Activated T-helper 1 cell treated with anti-CD3 and anti-CD28 coated beads, Interleukin-2, amount 50 U/mL, for 16 hours (primary cell): Measurements from ENCODE around the gene MAGI1.

Experiments
- DNase-seq, 2 donors: peaks; one replicate each; pipeline ENCODE4 v3.0.0-alpha.2; 2020; ENCODE audit warnings: low read depth in 1 of 2, low spot score in 1 of 2

The MAGI1 gene

GRCh38 chr3:66014651-66015050 lies 24.1 kb downstream of the MAGI1 start:
- DNase-seq, result no peak

- no peak for DNase-seq
These were observed 24.7 kb downstream of the MAGI1 start for GRCh38 chr3:66014056-66014455.

- DNase-seq, result no peak
These were observed 26.0 kb downstream of the MAGI1 start for GRCh38 chr3:66012711-66013110.

- no peak for DNase-seq
These were observed 27.7 kb downstream of the MAGI1 start for GRCh38 chr3:66010739-66011655.

- DNase-seq, result no peak
These were observed 28.4 kb downstream of the MAGI1 start for GRCh38 chr3:66010348-66010738.

- no peak for DNase-seq
These were observed 34.5 kb downstream of the MAGI1 start for GRCh38 chr3:66004244-66004643.

- no peak for DNase-seq
These were observed 37.1 kb downstream of the MAGI1 start for GRCh38 chr3:66001626-66002025.

- DNase-seq, result no peak
These were observed 38.2 kb downstream of the MAGI1 start for GRCh38 chr3:66000506-66000905.

- no peak for DNase-seq
These were observed 39.1 kb downstream of the MAGI1 start for GRCh38 chr3:65999606-66000005.

- DNase-seq, result no peak
These were observed 42.1 kb downstream of the MAGI1 start for GRCh38 chr3:65996589-65996988.

- no peak for DNase-seq
These were observed 43.2 kb downstream of the MAGI1 start for GRCh38 chr3:65995515-65995914.

GRCh38 chr3:65995030-65995429 lies 43.7 kb downstream of the MAGI1 start:
- no peak for DNase-seq

GRCh38 chr3:65993134-65993900 lies 45.4 kb downstream of the MAGI1 start:
- no peak for DNase-seq

- no peak for DNase-seq
These were observed 46.6 kb downstream of the MAGI1 start for GRCh38 chr3:65992106-65992505.

GRCh38 chr3:65988411-65989180 lies 50.1 kb downstream of the MAGI1 start:
- DNase-seq, result no peak

GRCh38 chr3:65986285-65986684 lies 52.4 kb downstream of the MAGI1 start:
- no peak for DNase-seq

GRCh38 chr3:65984975-65985374 lies 53.7 kb downstream of the MAGI1 start:
- no peak for DNase-seq

GRCh38 chr3:65983100-65983499 lies 55.6 kb downstream of the MAGI1 start:
- no peak for DNase-seq

- no peak for DNase-seq
These were observed 59.0 kb downstream of the MAGI1 start for GRCh38 chr3:65979731-65980130.

GRCh38 chr3:65979162-65979561 lies 59.6 kb downstream of the MAGI1 start:
- DNase-seq, result no peak

- no peak for DNase-seq
These were observed 60.6 kb downstream of the MAGI1 start for GRCh38 chr3:65978116-65978515.

- no peak for DNase-seq
These were observed 63.7 kb downstream of the MAGI1 start for GRCh38 chr3:65975032-65975431.
